Testis (tissue), 2 donors: ENCODE measurements around the gene ADPRHL1.

Experiments used
- CTCF ChIP-seq, 3 experiments: fragments of 450-650 bp in 2 of 3; fragments of 200-600 bp in 1 of 3; sonication (generic) in 1 of 3; IDR thresholded peaks; one replicate each; pipeline ENCODE4 v1.5.1; 2016 to 2019; ENCODE audit warnings: antibody characterized with exemption in 3 of 3, mild to moderate bottlenecking in 2 of 3, moderate library complexity in 1 of 3
- POLR2A ChIP-seq: fragments of 450-650 bp; IDR thresholded peaks from one replicate; pipeline ENCODE4 v1.6.1; 2017; ENCODE audit warnings: antibody characterized with exemption, mild to moderate bottlenecking, moderate library complexity

DNA sequence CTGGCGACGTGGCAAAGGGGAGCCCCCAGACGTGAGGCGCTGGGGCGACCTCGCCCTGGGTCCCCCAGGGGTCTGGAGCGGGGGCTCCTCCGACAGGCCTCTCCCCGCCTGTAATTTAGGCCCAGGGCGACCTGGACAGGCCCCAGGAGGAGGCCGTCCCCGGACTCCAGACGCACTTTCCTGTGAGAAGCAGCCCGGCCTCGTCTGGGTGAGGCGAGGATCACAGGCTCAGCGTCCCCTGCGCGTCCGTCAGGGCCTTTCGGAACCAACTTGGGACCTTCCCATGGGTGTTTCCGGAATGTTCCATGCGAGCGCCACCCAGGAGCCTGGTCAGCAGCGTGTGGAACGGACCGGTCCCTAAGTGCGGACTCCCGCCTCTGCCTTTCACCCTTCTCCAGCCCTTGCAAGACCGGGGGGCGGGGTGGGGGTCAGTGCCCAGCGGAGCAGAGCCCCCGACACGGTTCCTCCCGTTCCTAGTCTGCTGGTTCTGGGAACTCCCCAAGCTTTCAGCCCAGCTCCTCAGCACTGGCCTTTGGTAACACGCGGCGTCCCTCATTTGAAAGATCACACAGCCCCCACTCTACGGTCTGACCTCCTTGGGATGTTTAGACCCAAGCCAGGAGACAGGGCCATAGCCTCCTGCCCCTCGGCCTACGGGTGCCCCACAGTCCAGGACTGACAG lies 88.2 kb downstream of the ADPRHL1 start:
- TF ChIP-seq CTCF (IDR thresholded peaks at IDR 0.05): no peak
- no peak for TF ChIP-seq POLR2A
